SKM-1 (cell line): ENCODE data around the gene STBD1.
"Not testable (repeated sequence)": the region's sequence is repeated elsewhere in the genome, so short reads cannot be mapped to it uniquely, and the experiment has no call there.

ENCODE experiments used
- DNase-seq: peaks from one replicate; lab custom pipeline; 2025; ENCODE audit not compliant: unreplicated experiment; lab: John Stamatoyannopoulos, UW

Gene STBD1

DNA sequence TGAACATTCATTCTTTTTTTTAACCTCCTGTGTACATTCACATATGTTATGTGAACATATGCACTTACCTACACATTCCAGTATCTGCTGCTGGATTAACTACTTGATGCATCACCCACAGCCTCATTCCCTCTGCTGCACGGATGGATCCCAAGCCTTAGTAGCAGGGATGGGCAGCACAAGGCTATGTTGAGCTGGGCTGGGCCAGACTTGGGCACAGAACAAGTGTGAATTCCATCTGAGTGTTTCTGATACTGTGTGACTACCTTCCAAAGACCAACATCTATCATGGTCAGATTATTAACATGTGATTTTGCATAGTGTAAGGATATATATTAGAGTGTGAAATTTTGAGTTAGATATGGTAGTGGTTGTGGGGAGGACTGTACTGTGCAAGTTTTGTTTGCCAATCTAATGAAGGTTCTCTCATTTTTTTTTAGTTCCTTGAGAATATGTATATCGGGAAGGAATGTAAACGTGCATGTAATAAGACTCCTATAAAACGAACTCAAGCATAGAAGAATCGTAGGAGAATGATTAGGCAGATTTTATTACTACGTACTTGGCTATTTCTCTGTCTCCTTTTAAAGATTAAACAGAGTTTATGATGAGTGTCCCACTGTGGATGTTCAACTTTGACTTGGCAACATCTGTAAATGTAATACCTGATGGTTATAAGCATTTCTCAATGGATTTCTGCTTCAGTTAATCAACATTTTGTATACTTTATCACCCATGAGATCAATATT, 23.4 kb upstream of the STBD1 start:
- DNase-seq = no peak

DNA sequence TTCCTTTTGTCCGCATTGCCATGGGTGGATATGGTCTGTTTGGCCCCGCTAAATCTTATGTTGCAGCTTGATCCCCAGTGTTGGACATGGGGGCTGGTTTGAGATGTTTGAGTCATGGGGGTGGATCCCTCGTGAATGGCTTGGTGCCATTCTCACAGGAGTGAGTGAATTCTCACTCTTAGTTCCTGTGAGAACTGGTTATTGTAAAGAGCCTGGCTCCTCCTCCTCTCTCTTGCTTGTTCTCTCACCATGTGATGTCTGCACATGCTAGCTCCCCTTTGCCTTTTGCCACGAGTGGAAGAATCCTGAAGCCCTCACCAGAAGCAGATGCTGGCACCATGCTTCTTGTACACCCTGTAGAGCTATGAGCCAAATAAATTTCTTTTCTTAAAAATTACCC, 22.6 kb upstream of the STBD1 start:
- no peak for DNase-seq

DNA sequence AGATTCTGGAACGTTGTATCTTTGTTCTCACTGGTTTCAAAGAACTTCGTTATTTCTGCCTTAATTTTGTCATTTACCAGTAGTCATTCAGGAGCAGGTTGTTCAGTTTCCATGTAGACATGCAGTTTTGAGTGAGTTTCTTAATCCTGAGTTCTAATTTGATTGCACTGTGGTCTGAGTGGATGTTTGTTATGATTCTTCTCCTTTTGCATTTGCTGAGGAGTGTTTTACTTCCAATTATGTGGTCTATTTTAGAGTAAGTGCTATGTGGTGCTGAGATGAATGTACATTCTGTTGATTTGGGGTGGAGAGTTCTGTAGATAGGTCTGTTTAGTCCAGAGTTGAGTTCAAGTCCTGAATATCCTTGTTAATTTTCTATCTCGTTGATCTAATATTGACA, 18.7 kb upstream of the STBD1 start:
- DNase-seq = not testable (repeated sequence)

DNA sequence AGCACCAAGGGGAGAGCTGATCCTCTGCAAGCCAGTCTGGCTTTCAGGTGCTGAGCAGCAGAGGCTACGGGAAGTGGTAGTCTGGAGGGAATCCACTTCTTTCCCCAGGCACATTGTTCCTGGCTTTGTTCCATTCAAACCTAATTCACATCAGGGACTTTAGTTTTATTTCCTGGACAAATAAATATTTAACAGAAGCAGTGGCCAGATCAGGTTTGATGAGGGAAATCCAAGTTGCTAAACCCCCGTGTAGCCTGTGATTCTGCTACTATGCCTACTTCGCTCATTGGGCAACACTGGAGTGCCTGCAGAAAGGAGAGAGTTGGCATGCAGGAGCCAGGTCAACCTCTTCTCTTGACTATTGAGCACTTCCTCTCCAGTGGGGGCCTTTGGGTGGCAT, 13.8 kb upstream of the STBD1 start:
- DNase-seq = no peak

DNA sequence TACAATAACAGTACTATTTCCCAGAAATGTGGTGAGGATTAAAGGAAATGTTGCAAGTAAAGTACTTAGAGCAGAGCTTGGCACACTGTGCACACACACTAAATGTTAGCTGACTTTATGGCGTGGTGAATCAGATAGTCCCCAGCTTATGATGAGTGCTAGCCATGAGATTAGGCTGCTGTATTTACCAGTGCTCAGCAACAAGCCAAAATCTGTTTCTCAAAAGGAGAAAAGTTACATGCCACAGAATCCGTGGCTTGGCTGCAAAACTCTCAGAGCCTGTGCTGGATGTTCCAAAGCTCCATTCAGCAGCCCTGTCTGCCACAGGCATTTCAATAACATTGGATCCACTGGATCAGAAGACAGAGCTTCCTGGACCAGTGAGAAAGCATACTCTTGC, 12.8 kb upstream of the STBD1 start:
- no peak for DNase-seq

DNA sequence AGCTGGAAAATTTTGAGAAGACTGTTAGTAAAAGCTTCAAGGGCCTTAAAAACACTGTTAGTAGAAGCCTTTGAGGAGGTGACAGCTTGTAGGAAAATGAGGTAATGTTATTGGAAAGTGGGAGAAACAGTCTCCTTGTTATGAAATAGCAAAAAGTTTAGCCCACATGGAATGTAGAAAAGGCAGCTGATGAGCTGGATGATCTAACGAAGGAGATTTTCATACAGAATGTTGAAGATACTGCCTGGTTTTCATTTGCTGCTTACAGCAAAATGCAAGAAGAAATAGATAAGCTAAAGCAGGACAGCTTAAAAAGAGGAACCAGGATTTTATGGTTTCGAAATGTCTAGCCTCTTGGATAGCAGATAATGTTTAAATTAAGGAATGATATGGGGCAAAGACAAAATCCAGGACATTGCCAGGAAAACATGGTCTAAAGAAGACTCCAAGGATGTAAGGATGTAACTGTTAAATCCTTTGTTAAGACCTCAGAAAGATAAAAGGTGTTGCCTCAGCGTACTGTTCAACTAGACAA, 10.2 kb upstream of the STBD1 start:
- no peak for DNase-seq

DNA sequence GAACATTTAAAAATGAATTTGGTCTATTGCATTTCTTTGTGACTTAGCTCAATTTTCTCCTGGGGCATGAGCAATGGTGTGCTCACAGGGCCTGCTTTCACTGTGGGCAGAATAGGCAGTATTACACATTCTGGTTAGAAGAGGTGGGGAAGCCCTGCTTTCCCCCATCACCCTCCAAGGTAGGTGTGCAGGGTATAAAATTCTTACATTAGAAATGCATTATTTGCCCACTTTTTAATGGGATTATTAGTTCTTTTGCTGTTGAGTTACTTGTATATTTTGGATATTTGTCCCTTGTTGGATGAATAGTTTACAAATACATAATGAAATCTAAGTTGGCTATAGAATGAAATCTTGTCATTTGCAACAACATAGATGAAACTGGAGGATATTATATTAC, 8.3 kb upstream of the STBD1 start:
- DNase-seq = no peak

DNA sequence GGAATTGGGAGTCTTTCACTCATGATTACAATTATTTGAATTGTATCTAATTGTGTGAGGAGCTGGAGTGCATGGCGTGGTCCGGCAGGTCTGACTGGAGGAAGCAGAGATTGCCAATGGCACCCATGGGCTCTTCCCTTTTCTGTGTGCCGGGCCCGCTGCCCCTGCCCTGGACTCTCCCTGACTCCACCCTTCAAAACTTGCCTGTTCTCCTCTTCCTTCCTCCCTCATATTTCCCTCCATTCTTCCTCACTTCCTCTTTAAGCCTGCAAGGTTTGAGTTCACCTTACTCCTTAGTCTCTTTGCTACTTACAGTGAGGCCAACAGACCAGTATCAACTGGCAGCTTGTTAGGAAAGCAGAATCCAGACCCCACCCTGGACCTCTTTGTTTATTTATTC, 6.5 kb upstream of the STBD1 start:
- peak; percentile 47 for DNase-seq

DNA sequence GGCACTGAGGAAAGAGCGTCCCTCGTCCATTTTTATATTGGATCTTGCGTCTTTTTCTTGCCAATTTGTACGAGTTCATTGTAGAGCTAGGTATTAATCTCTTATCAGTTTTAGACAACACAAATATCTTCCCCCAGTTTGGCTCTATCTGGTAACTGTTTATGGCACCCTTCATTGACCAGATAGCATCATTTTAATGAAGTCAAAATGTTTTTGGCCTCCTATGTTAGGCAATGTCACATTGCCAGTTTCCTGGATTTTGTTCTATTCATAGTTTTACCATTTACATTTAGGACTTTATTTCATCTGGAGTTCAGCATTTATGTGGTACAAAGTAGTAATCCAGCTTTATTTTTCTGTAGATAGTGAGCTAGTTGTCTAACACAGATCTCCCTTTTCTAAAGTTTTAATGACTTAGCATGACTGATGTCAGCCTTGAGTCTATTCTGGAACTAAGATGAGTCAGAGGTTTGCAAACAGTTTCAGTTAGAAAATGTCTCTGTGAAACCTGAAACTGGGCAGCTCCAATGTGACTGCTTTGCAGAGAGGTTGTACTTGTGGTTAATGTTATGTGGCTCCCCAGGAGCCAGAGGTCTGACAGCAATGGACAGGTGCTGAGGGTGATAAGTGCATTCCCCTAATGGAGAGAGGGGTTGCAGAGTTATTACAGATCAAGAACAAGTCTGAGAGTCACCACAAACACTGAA, 5.3 kb upstream of the STBD1 start:
- DNase-seq = peak; percentile 36

DNA sequence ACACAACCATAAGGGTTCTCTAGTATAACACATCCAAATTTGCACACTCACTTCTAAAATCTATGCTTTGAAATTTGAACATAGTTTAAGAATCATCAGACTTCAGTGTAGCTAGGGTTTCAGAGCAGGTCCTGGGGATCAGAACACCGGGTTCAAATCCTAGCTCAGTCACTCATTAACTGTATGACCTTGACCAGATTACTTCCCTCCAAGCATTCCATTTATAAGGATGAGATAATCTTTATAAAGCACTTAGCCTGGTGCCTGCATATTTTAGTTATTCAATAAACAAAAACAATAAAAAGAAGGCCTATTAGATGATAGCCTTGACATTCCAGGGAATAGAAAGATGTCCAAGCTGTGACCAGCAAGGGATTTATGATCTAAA, 4.8 kb upstream of the STBD1 start:
- no peak for DNase-seq

DNA sequence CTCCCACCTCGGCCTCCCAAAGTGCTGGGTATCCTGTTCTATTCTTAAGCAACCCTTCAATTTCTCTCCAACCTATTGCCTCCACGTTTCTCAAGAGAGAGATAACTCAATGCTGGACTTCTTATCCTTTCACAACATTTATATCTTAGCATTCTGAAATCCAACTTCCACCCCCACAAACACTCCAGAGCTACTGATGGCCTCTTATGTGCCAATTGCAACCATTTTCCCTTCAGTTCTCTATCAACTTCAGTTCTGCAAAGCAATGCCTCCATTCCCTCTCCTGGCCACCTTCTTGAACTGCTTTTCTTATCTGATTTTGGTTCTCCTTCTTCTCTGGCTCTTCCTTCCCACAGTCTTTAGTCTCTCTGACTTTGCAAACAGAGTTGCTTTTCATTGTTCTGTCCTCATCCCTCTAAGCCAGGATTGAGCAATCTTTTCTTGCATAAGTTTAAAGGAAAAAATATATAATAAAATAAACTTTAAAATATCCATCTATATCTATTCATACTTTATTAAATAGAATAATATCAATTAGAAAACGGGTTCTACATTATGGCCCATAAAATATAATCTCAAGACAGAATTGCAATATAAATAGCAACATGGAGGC, 3.6 kb upstream of the STBD1 start:
- DNase-seq = peak; percentile 65

DNA sequence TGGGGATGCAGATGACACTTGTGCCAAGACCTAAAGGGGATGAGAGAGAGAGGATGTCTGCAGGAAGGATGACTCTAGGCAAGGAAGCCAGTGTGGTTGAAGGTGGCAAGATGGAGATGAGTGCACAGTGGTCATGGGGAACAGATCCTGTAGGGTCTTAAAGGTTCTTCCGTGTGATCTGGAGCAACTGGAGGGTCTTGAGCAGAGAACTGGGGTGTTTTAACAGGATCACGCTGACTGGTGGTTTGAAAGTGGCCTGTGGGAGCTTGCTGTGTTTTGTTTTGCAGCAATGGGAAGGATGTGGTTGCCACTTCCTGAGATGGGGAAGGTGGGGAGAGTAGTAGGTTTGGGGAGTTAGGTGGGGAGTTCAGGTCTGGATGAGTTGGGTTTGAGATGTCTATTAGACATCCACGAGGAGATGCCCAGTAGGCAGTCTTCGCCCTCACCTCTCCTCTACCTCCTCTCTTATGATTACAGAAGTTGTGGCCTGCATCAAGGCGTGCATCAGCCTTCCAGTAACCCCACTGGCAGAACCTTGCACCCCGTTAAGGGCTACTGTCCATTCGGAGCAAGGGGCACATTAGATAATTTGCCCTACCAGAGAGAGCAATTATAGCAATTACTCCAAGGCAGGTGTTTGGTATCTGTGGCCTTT, 1.4 kb upstream of the STBD1 start:
- no peak for DNase-seq

DNA sequence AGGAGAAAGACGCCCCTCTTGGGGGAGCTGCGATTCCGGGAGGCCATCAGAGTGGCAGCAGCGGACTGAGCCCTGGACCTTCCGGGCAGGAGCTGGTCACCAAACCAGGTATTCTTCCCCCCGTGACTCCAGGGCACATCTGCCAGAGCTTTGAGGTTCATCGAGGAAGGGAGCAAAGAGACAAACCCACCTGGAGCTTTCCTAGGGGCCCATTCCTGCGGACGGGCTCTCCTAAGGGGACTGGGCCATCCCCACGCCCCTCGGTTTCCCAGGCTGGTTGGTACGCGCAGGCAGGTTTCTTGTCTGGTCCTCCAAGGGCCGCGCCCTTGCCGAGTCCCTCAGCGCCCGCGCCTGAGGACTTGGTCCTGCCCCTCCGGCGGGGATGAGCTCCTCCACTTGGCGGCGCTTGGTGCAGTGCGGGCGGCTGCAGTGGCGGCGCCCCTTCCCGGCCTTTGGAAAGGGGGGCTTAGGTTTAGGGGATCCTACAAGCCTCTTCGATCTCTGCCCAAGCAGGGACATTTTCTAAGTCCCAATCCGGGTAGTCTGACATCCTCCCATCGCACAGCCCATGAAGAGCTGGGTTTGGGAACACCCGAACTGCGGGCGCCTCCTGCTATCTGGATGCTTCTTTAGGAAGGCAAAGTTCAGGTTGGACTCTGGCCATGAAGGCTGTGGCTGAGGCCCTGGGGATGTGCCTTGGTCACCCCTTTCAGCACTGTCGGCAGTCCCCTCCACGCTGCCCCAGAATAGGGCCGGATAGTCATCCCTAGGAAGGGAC, 538 bp downstream of the STBD1 start:
- no peak for DNase-seq

DNA sequence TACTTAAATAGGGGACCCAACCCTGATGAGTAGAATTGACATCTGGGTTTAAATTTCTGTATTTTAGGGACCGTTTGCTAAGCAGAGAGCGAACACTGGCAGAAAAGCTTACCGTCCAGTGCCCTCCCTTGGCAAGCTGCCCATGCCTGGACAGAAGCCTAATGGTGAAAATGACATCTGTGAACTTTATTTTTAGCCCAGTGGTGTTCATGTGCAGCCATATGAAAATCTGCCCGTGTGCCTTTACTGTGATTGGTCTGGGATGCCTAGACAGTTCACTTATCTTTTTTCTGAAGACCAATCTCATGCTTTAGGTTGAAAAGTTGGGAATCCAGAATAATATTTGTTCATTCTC, 1.1 kb downstream of the STBD1 start:
- DNase-seq = no peak

DNA sequence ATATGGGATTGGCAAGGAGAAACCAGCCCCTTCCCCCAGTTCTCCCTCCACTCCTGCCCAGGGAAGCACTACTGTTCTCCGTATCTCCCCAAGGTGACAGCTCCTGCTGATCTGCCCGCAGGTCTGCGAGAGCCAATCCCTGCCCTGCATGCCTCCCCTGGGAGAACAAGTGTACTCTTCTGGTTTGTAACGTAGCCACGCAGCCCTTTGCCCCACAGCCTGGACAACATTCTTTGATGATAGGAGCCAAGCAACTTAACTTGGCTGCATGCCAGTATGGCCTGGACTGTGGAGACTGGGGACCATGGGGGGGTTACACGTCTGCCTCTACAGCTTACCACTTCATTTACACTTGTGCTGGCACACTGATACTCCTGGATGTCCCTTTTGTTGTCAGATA, 2.0 kb downstream of the STBD1 start:
- DNase-seq = no peak

DNA sequence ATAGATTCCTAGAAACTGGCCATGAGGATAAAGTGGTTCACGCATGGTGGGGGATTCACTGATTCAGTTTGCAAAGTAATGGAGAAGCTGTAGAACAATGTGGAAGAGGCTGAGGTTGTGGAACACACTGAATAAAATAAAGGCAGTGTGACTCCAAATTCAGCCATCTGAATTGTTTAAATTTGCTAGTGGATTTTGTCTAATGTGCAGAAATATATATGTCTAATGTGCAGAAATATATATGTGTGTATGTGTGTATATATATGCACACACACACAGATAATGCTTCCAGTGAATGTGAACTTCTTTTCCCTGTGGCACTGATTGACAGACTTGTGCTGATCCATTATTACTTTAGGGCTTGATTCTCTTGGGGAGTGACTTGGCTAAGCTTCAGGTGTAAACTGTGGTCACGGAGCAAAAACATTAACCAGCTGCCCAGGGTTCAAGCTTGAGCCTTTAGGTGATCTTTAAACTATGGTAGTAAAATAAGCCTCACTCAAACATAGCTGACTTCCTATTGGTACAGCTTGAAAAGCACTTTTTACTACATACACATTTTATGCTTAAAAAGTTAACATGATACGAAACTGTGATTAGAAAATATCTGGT, 3.5 kb downstream of the STBD1 start:
- no peak for DNase-seq

DNA sequence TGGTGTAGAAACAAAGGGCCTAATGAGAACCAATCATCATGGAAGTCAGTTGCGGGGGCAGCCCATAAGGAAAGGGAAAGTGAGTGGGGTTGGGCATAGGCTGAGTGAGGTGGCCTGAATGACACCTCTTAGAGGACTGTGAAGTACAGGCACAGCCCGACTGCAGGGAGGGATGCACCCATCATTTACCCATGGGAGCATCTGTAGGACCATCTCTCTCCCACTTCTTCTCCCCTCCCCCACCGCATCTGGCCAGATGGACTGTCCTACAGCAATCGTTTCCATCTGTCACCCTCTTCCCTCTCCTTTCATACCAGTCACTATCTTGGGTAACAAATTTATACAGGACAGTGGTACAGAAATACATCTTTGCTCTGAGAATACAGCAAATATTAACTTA, 4.2 kb downstream of the STBD1 start:
- DNase-seq = no peak

DNA sequence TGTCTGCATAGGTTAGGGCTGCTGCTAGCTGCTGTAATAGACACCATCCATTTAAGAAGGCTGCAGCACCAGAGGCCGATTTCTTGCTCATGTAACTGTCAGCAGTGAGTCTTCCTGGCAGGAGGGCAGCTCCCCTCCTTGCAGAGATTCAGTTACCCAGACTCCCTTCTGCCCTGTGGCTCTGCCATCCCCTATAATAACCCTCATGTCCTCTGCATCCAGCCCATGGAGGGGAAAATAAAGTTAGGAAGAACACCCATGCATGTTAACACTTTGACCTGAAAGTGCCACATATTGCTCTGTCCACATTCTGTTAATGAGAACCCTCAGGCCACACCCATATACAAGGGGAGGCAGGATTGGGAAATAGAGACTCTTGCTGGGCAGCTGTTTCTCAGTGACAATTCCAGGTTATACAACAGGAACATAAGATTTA, 5.4 kb downstream of the STBD1 start:
- no peak for DNase-seq

DNA sequence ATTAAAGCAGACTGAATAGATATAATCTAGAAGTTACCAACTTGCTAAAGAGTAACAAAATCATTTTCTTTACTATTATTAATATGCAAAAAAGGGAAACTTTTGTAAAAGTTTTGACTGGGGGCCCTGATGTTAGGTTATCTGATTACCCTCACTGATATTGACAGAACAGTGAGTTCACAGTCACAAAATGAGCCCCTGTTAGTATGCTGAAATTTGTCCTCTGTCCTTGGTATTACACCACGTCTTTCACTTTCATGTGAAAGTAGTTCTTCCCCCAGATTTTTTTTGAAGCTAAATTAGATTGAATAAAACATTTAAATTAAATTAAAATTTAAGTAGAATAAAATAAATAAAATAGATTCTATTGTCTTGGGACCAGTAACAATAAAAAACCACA, 5.9 kb downstream of the STBD1 start:
- no peak for DNase-seq

DNA sequence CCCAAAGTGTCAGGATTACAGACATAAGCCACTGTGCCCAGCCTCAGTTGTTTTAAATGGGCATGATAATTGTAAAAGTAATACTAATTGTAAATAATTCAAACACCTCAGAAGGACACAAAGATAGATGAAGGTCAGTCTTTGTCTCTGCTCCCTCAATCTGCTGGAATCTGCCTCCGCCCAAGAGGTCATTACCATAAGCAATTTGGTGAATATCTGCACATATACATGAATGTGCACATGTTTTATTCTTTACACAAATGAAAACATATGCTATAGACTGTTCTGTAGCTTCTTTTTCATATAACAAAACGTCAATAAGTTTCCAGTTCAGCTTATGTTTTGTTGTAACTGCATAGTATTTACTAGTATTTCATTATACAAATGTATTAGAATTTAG, 7.0 kb downstream of the STBD1 start:
- no peak for DNase-seq
